Adrenal gland (tissue), 5 donors: Measurements from ENCODE around the gene ADAM10.

ENCODE experiments used
- CTCF ChIP-seq, 6 experiments: fragments of 450-650 bp in 4 of 6; fragments of 200-600 bp in 2 of 6; sonication (generic) in 1 of 6; IDR thresholded peaks; 1 replicate in 5 of 6; 2 replicates in 1 of 6; pipeline versions ENCODE4 v1.5.1 to v1.8.0; 2016 to 2021; ENCODE audit warnings: antibody characterized with exemption in 6 of 6, mild to moderate bottlenecking in 2 of 6, moderate library complexity in 1 of 6
- POLR2A ChIP-seq, 2 donors: fragments of 450-650 bp; IDR thresholded peaks; one replicate each; pipeline ENCODE4 v1.6.1; 2017; ENCODE audit warnings: antibody characterized with exemption in 2 of 2, mild to moderate bottlenecking in 2 of 2, moderate library complexity in 1 of 2
- donor health status: DM: no; HTN: no; CAD: no.

- TF ChIP-seq CTCF (IDR thresholded peaks at IDR 0.05) (no peak), POLR2A (IDR thresholded peaks at IDR 0.05) (no peak)
Measured at GRCh38 chr15:58703610-58704009, 45.9 kb downstream of the ADAM10 start.
